T-helper 2 cell (primary cell): ENCODE results near the gene TMED1.
"Not testable (repeated sequence)": the region's sequence is repeated elsewhere in the genome, so short reads cannot be mapped to it uniquely, and the experiment has no call there.

ENCODE experiments used
- DNase-seq, 5 experiments: peaks; one replicate each; pipeline versions ENCODE4 v3.0.0 to v3.0.0-alpha.2; 2012 to 2022
- total RNA-seq, 2 donors: gene quantifications; one replicate each; lab custom pipeline; 2026; lab: John Stamatoyannopoulos, UW

Gene TMED1
- total RNA-seq = 8.4 to 10.8 reads per million in 2 donors

GRCh38 chr19:10835754-10836478, at the start of gene TMED1:
Gene TMED1 (minus strand): TSS chr19:10836212. CDS start chr19:10836191, 21 bp downstream.
- DNase-seq = peak; percentile 87 to 98 (median 92)

GRCh38 chr19:10885201-10886169, 49.5 kb upstream of the TMED1 start:
- no peak for DNase-seq

- no peak for DNase-seq
Measured at GRCh38 chr19:10884274-10884673, 48.3 kb upstream of the TMED1 start.

- no peak for DNase-seq
Measured at GRCh38 chr19:10882108-10882457, 46.1 kb upstream of the TMED1 start.

GRCh38 chr19:10881403-10882107, 45.5 kb upstream of the TMED1 start:
- DNase-seq = no peak

- peak in 1 of 5 experiments; percentile 16 for DNase-seq
Measured at GRCh38 chr19:10878253-10878652, 42.2 kb upstream of the TMED1 start.

- not testable (repeated sequence) for DNase-seq
Measured at GRCh38 chr19:10877608-10878007, 41.6 kb upstream of the TMED1 start.

- no peak for DNase-seq
Measured at GRCh38 chr19:10876459-10877240, 40.6 kb upstream of the TMED1 start.

- no peak for DNase-seq
Measured at GRCh38 chr19:10874024-10874423, 38.0 kb upstream of the TMED1 start.

GRCh38 chr19:10872546-10873107, 36.6 kb upstream of the TMED1 start:
- DNase-seq = peak in 2 of 5 experiments; percentile 8 to 19

GRCh38 chr19:10871711-10872545, 35.9 kb upstream of the TMED1 start:
- peak in 3 of 5 experiments; percentile 11 to 56 (median 44) for DNase-seq

- DNase-seq = peak; percentile 97 to 100 (median 99)
Measured at GRCh38 chr19:10870955-10871603, 35.1 kb upstream of the TMED1 start, which contains the start of gene CARM1. Gene CARM1 (plus strand): TSS chr19:10871553. CDS start chr19:10871703, 150 bp downstream.

GRCh38 chr19:10870501-10870954, 34.5 kb upstream of the TMED1 start:
- no peak for DNase-seq

GRCh38 chr19:10869872-10870311, 33.9 kb upstream of the TMED1 start:
- not testable (repeated sequence) for DNase-seq

GRCh38 chr19:10868872-10869547, 33.0 kb upstream of the TMED1 start:
- DNase-seq = no peak

- no peak for DNase-seq
Measured at GRCh38 chr19:10866495-10866894, 30.5 kb upstream of the TMED1 start.

GRCh38 chr19:10864538-10864899, 28.5 kb upstream of the TMED1 start:
- peak; percentile 59 to 82 (median 70) for DNase-seq

GRCh38 chr19:10863107-10863717, 27.2 kb upstream of the TMED1 start:
- DNase-seq = no peak
